GM21515 (cell line): ENCODE measurements around the gene OTOL1.
"Not testable (repeated sequence)": the region's sequence is repeated elsewhere in the genome, so short reads cannot be mapped to it uniquely, and the experiment has no call there.

ENCODE experiments used
- ATAC-seq: cut with Tn5 transposase; IDR thresholded peaks from one replicate; pipeline ENCODE4 v1.9.1; 2021; ENCODE audit not compliant: unreplicated experiment

Gene OTOL1

DNA sequence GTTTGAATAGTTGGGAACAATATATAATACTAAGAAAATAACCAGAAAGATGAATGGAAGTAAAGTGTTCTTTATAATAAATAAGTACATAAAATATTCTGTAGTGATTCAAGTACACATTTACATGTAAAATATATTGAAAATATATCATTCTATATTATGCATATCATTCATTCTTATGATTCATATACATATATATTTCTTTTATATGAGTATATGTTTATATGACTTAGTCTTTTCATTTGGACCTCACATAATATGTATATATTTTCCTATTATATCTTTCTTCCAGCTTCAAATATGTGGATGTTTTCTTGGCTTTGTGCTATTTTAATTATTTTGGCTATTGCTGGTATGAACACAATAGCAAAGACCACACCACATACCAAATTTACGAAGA lies at the start of gene OTOL1:
Gene OTOL1, plus strand, starts transcription at position 301 of the 400 bp plus-strand sequence. Its CDS starts 0 bp downstream, at position 301.
- no peak for ATAC-seq

DNA sequence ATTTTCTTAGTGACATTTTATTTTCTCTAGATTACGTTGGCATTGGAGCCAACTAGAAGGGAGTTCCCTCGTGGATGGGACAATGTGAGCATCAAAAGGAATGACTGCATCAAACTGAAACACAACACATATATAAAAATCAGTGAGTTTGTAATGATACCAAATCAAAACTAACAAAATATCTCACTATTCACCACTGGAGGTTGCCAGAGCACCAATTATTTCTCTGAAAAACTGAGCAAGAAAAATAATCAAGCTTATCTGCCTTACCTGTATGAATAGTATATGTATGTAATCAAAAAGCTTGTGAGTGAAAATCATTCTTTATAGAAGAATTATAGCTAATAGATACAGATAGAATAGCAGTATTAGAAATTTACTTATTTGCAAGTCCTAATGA lies 46.8 kb upstream of the OTOL1 start:
- no peak for ATAC-seq

DNA sequence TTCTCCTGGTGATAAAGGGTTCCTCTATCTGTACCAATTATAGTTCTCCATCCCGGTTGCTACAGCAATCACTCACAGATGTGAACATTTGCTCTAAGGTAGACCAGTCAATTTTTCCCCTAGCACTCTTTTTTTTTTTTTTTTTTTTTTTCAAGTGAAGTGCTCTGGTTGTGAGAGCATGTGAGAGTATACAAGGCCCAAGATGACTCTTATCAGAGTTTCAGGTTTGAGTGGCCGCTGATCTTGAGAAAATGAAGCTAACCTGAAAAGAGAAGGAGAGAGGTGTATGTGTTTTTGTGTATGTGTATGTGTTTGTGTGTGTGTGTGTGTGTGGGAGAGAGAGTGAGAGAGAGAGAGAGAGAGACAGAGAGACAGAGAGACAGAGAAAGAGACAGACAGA lies 44.4 kb upstream of the OTOL1 start:
- no peak for ATAC-seq

DNA sequence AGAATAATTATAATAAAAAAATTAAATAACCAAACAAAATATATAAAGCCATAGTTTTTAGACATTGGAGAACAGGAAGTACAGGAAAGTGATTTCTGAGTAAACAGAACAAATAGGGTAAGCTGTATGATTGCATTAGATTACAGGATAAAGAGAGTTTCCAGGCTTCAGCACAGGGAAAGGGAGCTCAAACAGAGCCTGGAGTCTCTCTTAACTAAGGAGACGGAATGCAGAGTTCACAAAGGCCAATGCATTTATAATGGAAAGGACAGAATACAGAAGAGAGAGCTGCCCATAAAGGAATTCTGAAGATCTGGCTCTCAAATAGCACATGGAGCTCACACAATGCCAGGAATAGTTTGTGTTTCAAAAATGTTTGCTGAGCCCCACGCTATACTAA lies 42.0 kb upstream of the OTOL1 start:
- ATAC-seq, result no peak

DNA sequence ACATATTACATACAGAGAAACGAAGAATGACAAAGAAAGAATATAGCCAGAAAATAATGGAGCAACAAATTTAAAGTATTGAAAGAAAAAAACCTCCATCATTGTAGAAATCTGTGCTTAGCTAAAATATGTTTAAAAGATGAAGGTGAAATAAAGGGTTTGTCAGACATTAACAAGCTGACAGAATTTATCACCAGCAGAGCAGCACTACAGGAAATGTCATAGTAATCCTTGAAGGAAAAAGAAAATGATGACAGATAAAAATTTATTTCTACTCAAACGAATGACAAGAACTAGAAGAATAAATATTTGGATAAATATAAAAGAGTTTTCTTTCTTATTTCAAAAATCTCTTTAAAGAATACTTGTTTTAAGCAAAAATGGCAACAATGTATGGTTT lies 40.6 kb upstream of the OTOL1 start:
- ATAC-seq, result no peak

DNA sequence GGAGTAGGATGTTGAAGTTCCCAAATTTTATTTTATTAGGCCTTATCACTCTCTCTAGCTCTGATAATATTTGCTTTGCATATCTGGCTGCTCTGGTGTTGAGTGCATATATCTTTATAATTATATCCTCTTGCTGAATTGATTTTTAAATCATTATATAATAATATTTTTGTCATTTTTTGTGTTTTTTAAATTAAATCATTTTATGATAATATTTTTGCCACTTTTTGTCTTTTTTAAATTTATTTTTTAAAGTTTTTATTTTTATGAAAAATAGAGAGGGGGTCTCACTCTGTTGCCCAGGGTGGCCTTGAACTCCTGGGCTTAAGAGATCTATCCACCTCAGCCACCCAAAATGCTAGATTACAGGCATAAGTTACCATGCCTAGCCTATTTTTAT lies 34.5 kb upstream of the OTOL1 start:
- ATAC-seq, result no peak

DNA sequence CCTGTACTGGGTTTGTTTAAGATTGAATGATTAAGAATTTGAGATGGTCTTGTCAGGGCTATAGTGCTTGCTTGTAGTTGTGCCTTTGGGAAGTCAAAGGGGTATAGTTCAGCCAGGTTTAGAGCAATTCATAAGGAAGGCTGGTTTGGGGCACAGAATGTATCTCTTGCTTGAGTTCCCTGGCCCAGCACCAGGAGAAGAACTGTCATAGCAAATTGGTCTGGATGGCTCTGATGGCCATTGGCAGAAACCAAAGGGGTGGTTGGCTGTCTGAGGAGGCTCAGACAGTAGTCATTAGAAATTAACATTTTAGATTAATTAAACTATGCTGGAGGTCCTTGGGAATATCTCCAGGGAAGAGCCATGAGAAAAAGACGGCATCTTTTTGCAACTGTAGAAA lies 25.4 kb upstream of the OTOL1 start:
- ATAC-seq, result no peak

DNA sequence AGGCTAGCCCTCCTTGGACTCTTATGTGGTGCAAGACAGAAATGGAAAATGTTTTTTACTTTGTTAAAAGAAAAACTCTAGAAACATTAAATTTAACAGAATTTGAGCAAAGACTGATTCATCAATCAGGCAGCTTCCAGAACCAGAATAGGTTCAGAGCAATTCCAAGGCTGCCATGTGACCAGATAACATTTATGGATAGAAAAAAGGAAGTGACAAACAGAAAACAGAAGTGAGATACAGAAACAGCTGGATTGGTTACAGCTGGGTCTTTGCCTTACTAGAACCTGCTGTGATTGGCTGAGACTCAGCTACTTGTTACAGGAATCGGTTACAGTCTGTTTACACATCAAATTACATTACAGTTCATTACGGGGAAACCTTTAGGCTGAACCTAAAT lies 22.5 kb upstream of the OTOL1 start:
- ATAC-seq, result no peak

DNA sequence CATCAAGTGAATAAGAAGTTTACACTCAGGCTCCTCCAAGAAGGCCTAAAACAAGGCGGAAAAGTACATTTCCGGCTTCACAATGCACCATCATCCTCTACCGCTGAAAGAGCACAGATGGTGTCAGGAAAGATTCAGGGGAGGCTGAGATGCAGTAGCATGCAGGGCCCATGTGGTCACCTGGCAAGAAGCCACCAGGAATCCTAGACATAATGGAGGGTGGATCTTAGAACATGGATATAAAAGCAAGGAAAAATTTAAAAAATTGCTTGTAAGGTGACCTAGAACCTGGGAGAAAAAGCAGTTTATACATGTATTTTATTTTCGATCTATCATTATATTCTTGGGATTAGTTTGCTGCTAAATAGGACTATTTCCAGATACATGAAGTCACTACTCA lies 21.9 kb upstream of the OTOL1 start:
- no peak for ATAC-seq

DNA sequence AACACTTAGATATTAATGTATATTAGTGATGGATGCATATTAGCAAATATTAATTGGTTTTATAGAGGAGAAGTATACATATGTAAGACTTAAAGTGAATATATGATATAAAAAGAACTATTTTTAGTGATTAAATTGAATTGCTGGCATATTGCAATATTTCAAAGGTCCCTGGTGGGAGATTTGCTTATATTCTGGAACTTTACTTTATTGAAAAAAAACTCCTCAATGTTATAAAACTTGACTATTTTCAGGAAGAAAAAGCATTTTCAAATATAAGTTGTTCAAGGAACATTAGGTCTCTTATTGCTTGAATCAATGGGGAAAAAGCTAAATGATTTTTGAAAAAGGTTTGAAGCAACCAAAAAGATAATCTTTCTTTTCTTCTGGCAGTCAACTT lies 21.4 kb upstream of the OTOL1 start:
- no peak for ATAC-seq

DNA sequence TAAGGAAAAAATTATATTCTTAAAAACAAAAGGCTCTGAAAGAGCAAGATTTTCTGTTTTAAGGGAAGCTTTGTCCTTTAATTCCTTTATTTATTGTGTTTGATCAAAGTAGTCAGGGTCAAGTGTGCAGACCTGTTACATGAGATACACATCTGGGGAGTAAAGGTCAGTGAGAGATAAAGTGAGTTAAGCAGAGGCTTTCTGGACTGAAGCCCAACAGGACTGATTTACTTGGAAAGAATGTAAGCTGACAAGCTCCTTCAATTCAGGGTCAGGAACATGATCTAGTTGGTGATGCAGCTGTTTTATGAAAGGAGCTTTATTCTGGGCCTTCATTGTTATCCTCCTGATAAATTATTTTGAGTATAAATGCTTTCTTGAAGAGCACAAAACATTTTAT lies 20.7 kb upstream of the OTOL1 start:
- no peak for ATAC-seq

DNA sequence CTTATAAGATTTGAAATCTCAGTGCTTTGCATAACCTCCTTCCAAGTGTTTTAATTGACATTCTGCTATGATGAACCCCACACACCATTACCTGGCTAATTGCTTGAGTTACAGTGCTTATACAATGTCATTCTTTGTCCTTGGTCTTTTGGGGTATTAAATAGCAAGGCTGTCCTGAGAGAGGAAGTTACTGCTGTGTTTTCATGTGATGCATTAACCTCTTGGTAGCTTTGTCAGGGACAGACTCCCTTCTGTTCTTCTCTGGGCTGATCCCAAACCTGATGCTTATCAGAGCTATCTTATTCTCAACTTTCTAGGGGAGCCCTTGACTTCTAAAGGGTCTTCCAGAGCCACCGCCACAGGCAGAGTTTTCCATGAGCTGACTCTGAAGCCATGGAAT lies 12.4 kb upstream of the OTOL1 start:
- ATAC-seq, result no peak

DNA sequence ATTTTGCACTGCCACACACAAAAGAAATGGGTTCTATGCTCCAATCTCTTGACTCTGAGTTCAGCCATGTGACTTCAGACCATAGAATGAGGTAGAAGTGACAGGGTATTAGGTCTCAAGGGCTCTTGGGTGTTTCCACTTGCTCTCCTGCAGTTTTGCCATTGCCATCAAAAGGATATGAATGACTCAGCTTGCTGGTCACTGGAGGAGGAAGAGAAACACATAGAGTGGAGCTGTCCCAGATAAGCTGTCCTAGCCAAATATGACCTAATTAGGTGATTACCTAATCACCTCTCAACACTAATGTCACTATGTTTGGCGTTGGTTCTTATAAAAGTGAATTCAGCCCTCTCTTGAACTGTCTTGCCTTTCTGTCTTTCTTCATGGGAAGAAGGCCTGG lies 8.3 kb upstream of the OTOL1 start:
- ATAC-seq, result not testable (repeated sequence)

DNA sequence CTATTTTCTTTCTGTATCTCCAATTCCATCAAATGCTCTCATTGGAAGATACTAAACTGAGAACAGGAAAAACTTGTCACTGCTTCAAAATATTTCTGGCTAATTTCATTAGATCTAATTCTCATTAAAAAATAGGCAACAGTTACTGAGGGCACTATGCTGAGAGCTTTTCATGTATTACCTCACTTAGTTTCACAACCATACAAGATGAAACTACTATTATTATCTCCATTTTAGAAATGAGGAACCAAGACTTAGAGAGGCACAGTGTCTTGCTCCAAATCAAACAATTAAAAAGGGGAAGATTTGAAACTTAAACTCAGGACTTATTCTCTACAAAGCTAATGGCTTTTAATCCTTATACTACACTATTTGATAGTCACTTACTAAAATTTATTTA lies 7.2 kb upstream of the OTOL1 start:
- ATAC-seq, result peak; percentile 100

DNA sequence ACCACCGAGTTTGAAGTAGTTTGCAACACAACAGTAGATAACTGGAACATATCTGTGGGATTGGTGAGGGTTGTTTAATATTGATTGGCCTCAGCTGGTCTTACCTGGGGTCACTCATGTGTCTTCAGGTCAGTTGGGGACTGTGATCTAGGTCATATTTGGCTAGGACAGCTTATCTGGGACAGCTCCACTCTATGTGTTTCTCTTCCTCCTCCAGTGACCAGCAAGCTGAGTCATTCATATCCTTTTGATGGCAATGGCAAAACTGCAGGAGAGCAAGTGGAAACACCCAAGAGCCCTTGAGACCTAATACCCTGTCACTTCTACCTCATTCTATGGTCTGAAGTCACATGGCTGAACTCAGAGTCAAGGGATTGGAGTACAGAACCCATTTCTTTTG lies 5.8 kb upstream of the OTOL1 start:
- not testable (repeated sequence) for ATAC-seq

DNA sequence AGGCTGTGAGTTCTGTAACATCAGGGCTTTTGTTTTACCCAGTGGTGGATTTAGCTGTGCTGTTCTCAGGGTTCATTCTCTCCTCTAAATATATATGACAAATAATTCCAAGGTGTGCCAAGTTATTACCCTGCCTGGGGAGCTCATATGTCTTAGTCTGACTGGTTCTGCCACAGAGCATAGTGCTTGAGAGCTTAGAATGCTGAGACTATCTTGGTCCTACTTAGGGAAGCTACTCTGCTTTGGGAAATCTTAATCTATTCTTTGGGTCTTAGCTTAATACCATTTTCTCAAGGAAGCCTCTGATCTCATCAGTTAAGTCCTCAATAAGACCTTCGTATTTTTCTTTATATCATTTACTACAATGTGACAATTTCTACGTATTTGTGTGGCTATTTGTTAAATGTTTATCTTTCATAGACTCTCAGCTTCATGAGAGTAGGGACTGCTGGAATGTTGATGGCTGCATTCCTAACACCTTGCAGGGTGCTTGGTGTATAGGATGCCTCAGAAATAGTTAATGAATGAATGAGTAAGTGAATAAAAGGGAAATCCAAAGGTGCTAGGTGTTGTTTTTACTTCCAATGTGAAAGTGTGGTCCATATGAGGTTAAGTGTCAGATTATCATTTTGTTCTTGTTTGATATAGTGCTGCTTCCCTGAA lies 1.8 kb downstream of the OTOL1 start:
- ATAC-seq, result no peak

DNA sequence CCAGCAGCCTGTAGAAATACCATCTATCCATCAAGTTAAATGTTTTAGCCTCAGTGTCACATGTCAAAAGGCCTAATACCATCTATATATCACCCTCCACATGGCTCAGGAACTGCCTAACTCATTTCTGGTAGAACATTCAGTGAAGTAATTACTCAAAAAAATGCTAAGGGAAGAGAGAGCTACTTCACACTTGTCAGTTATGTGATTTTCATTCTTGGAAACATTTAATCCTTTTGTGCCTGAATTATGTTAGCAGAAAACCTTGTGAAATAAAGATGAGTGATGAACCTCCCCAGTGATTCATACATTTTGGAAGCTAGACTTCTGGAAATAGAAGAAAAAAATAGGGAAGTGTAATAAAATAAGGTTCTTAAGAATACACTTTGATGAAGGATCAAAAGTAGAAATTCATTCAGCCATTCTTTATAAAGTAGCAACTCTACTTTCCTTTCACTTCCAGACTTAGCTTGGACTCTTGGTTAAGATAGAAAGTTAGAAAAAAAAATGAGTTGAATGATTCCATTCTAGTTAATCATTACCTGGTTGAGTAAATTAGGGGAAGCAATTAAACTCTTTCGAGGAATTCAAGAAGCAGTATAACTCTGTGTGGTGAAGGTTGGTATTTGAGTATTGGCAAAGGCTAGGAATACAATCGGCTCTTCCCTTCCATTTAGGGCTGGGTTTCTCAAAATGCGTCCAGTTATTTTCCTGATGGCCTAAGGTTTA lies 3.6 kb downstream of the OTOL1 start:
- ATAC-seq, result no peak

DNA sequence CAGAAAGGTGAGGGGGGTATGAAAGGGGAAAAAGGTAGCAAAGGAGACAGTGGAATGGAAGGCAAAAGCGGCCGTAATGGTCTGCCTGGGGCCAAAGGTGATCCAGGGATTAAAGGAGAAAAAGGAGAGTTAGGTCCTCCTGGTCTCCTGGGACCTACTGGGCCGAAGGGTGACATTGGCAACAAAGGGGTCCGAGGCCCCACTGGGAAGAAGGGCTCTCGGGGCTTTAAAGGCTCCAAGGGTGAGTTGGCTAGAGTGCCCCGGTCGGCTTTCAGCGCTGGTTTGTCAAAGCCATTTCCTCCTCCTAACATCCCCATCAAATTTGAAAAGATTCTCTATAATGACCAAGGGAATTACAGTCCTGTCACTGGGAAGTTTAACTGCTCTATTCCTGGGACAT lies 6.7 kb downstream of the OTOL1 start:
- ATAC-seq, result no peak

DNA sequence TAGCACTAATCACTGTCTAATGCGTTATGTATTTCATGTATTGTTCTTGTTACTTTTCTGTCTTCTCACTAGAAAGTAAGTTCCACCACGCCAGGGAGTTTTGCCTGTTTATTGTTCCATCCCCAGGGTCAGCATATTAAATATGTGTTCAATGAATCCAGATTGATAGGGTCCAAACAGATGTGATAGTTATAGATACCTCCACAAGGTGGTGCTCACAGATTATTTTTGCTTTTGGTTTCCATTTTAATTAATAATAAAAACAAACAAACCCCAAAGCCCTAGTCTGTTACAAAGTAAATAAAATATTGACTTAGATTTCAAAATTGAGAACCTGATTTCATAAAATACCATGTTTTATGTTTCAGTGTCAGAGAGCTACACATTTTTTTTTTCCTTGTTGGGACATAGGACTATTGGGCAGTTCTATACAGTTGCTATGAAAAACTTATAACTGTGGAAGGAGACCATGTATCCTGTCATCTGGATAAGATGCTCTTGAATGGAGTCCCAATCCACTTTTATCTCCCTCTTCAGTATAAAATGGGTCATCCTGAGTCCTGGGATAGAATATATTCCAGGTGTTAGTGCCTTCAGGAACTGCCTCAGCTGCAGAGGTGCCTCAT lies 12.4 kb downstream of the OTOL1 start:
- peak; percentile 82 for ATAC-seq

DNA sequence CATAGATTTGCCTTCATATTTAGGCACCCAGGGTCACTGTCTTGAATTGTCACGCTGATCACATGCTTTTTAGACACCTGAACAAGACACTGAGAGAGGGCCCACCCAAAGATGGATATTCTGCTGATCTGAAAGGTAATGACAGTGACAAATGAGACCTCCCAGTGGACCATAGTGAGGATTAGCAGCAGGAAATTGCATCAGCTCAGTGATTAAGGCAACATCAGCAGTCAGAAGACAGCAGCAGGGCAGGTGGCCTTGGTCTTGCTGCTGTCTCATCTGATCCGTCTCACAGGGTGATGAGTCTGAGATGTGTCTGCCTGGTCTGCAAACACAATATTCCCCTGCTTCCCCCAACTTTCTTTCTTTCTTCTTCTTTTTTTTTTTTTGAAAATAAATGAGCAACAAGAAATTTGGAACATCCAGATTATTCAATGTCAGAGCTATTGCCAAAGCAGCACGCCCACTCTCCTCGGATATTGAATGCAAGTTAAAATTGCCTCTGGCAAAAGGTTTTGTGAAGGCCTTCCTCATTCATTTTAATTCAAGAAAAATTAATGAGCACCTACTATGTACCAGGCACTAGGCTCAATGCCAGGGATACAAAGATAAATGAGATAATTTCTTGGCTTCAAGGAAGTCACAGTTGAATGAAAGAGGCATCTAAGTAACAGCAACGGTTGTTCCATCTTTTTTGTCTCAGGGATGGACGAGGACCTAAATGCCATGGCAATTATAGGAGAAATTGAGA lies 14.1 kb downstream of the OTOL1 start:
- ATAC-seq, result no peak

DNA sequence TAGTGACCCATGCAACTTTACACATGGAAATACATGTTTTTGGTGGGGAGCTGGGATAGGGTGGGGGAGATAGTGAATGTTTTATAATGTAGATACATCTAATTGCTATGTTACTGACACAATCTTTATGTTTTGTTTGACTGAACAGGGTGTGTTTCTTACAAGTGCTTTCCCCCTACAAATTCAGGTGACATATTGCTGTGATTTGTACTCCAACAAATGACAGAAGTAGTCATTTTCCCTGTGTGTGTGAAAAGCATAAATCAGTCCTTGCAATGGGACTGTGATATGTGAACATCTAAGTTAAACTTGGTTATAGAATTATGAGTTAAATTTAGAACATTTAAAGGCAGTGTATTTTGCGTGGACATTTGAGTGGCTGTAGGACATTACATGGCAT lies 27.3 kb downstream of the OTOL1 start:
- no peak for ATAC-seq

DNA sequence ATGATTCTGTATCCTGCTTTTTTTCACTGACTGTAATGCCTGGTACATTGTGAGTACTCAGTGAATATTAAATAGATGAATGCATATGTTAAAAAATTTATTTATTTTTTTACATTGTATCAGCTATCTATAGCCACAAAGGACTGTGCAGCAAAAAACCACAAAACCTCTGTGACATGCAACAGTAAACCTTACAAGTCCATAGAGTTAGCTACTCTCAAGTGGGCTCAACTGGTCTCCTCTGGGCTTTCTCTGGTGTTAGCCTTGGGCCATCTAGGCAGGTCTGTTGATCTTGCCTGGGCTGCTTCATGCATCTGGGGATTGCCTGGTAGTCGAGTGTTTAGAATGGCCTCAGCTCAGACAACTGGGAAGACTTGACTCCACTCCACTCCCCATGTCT lies 35.3 kb downstream of the OTOL1 start:
- no peak for ATAC-seq
